OCI-LY7 (cell line): ENCODE results near the gene RDH14. TPM values are rescaled to one million over a fixed set of nuclear protein-coding genes. Genes with fewer than 3 reads are reported as not detected.

Source experiments
- BruUV-seq: library from RNA; stranded (reverse); fragments of 400-500 nt; replicated peaks from 2 replicates; lab custom pipeline; 2021; lab: Mats Ljungman, UMichigan
- CTCF ChIA-PET: fragments of 300-600 bp; sonication (Branson Sonifier 250); formaldehyde crosslinking; loops from one replicate; lab custom pipeline; 2022; ENCODE audit warnings: antibody characterized with exemption; ENCODE audit not compliant: unreplicated experiment; lab: Charles Lee
- POLR2A ChIA-PET: fragments of 300-600 bp; sonication (Branson Sonifier 250); formaldehyde crosslinking; loops from one replicate; lab custom pipeline; 2022; ENCODE audit warnings: antibody characterized with exemption; lab: Charles Lee
- DNase-seq: peaks from one replicate; pipeline ENCODE4 v3.0.0-alpha.2; 2015; ENCODE audit warnings: low spot score
- H2AFZ ChIP-seq: fragments of 200-600 bp; sonication (generic), shearing (Covaris generic); 2 replicates; pipeline ENCODE4 v1.6.1; 2014; ENCODE audit warnings: mild to moderate bottlenecking, antibody characterized with exemption, low read length, moderate library complexity
- H3K27ac ChIP-seq: fragments of 200-600 bp; sonication (generic); 2 replicates; pipeline ENCODE4 v1.5.1; 2014; ENCODE audit warnings: mixed run types, low read depth, mild to moderate bottlenecking, moderate library complexity, low read length, inconsistent platforms; ENCODE audit not compliant: poor library complexity, severe bottlenecking
- H3K36me3 ChIP-seq: fragments of 200-600 bp; sonication (generic); 2 replicates; pipeline ENCODE4 v1.6.1; 2014; ENCODE audit warnings: mild to moderate bottlenecking, antibody characterized with exemption, low read length, moderate library complexity, mixed read lengths; ENCODE audit not compliant: insufficient read depth
- H3K4me1 ChIP-seq: fragments of 200-600 bp; sonication (generic); 2 replicates; pipeline ENCODE4 v1.5.1; 2014; ENCODE audit warnings: mild to moderate bottlenecking, low read length; ENCODE audit not compliant: insufficient read depth, poor library complexity, severe bottlenecking
- H3K4me2 ChIP-seq: fragments of 200-600 bp; sonication (generic); 2 replicates; pipeline ENCODE4 v1.6.1; 2014; ENCODE audit warnings: mild to moderate bottlenecking, low read length
- H3K4me3 ChIP-seq: fragments of 200-600 bp; sonication (generic); 2 replicates; pipeline ENCODE4 v1.5.1; 2014; ENCODE audit warnings: mild to moderate bottlenecking, low read depth, low read length; ENCODE audit not compliant: poor library complexity, severe bottlenecking
- H3K79me2 ChIP-seq: fragments of 200-600 bp; sonication (generic); 2 replicates; pipeline ENCODE4 v1.6.1; 2016; ENCODE audit warnings: low read depth, mild to moderate bottlenecking, low read length, moderate library complexity, mixed read lengths; ENCODE audit not compliant: insufficient read depth
- H3K9me2 ChIP-seq: fragments of 200-600 bp; sonication (generic); 2 replicates; pipeline ENCODE4 v1.6.1; 2016; ENCODE audit warnings: mild to moderate bottlenecking, low read length, mixed read lengths; ENCODE audit not compliant: insufficient read depth
- H3K9me3 ChIP-seq: fragments of 200-600 bp; sonication (generic); 2 replicates; pipeline ENCODE4 v1.6.1; 2014; ENCODE audit warnings: mild to moderate bottlenecking, mixed run types, low read length, mixed read lengths
- H4K20me1 ChIP-seq: fragments of 200-600 bp; sonication (generic); 2 replicates; pipeline ENCODE4 v1.6.1; 2014; ENCODE audit warnings: mild to moderate bottlenecking, antibody characterized with exemption, low read length, moderate library complexity, mixed read lengths; ENCODE audit not compliant: insufficient read depth
- CTCF ChIP-seq: fragments of 200-600 bp; sonication (generic); conservative IDR thresholded peaks from 2 replicates; pipeline ENCODE4 v1.5.1; 2014; ENCODE audit warnings: mild to moderate bottlenecking, antibody characterized with exemption, low read length, moderate library complexity, mixed read lengths
- EZH2phosphoT487 ChIP-seq: fragments of 200-600 bp; sonication (generic); IDR thresholded peaks from 2 replicates; pipeline ENCODE4 v1.6.1; 2018; ENCODE audit warnings: low read depth, borderline replicate concordance, mild to moderate bottlenecking, mixed run types, antibody characterized with exemption, low read length, moderate library complexity, mixed read lengths
- intact Hi-C: fragments of 100-400 bp; cut with micrococcal nuclease; formaldehyde crosslinking; loops from one replicate; pipeline ENCODE4 v1.10.0; 2022; ENCODE audit not compliant: unreplicated experiment
- total RNA-seq, 2 experiments: library from RNA; depleted of rRNA in 1 of 2; stranded (reverse); fragments of >200 nt in 1 of 2; shearing (Covaris generic) in 1 of 2; gene quantifications; 2 replicates each; pipeline ENCODE4 v1.2.3, GENCODE V29; 2014 to 2022

RDH14 gene
- total RNA-seq, 2 experiments from 2014 or later: 20.6 to 25.2 TPM

GRCh38 chr2:18510775-18511174, 49.7 kb downstream of the RDH14 start:
- intact Hi-C loops: no loop called here
- ChIA-PET POLR2A (interaction anchor here (0.6 to 1.0 kb wide), 2 partner anchors 52 to 67 kb away, joined by 3 to 7 read pairs; no protein-coding TSS in a partner anchor), CTCF (no interaction called here)
- H3K27ac ChIP-seq: no peak overlapping the region
- no peak overlapping the region for H3K4me3 ChIP-seq
- DNase-seq: no peak
- H3K4me2 ChIP-seq: no peak overlapping the region
- no peaks in the 10 kb centered on the region for H3K36me3 ChIP-seq
- H3K4me1 ChIP-seq: no peaks in the 10 kb centered on the region
- no peaks in the 10 kb centered on the region for H4K20me1 ChIP-seq
- H3K9me3 ChIP-seq: no peaks in the 10 kb centered on the region
- H3K9me2 ChIP-seq: no peaks in the 10 kb centered on the region
- no TSS peak for BruUV-seq
- no peak for TF ChIP-seq CTCF
- H3K79me2 ChIP-seq: no peaks in the 10 kb centered on the region
- H2AFZ ChIP-seq: no peak overlapping the region

GRCh38 chr2:18506883-18507509, 53.5 kb downstream of the RDH14 start:
- H3K36me3 ChIP-seq: no peaks in the 10 kb centered on the region
- ChIA-PET CTCF (no interaction called here), POLR2A (no interaction called here)
- no peaks in the 10 kb centered on the region for H3K79me2 ChIP-seq
- no peak for DNase-seq
- BruUV-seq: no TSS peak
- no peaks in the 10 kb centered on the region for H3K4me1 ChIP-seq
- no peaks in the 10 kb centered on the region for H3K9me2 ChIP-seq
- H3K4me2 ChIP-seq: no peak overlapping the region
- no peaks in the 10 kb centered on the region for H3K9me3 ChIP-seq
- intact Hi-C loops: no loop called here
- H3K27ac ChIP-seq: no peak overlapping the region
- TF ChIP-seq CTCF (no peak), EZH2phosphoT487 (no peak)
- no peak overlapping the region for H2AFZ ChIP-seq
- H3K4me3 ChIP-seq: no peak overlapping the region
- no peaks in the 10 kb centered on the region for H4K20me1 ChIP-seq

GRCh38 chr2:18505703-18506341, 54.6 kb downstream of the RDH14 start:
- no peak overlapping the region for H3K27ac ChIP-seq
- no peak overlapping the region for H3K4me2 ChIP-seq
- no peak overlapping the region for H2AFZ ChIP-seq
- H3K4me3 ChIP-seq: no peak overlapping the region
- no peak for TF ChIP-seq EZH2phosphoT487
- no peak for TF ChIP-seq CTCF
- ChIA-PET POLR2A (interaction anchor here (0.7 kb wide), 1 partner anchor 60 kb away, joined by 3 read pairs; no protein-coding TSS in a partner anchor), CTCF (no interaction called here)
- no peaks in the 10 kb centered on the region for H3K4me1 ChIP-seq
- no peaks in the 10 kb centered on the region for H3K36me3 ChIP-seq
- DNase-seq: no peak
- no peaks in the 10 kb centered on the region for H3K9me2 ChIP-seq
- BruUV-seq: no TSS peak
- no peaks in the 10 kb centered on the region for H3K9me3 ChIP-seq
- H3K79me2 ChIP-seq: no peaks in the 10 kb centered on the region
- H4K20me1 ChIP-seq: no peaks in the 10 kb centered on the region
- intact Hi-C loops: no loop called here
